Trophoblast cell (in vitro differentiated cells and primary cell): ENCODE data around the gene POLE.
A peak's percentile ranks its signal among the peaks of the same experiment; 100 is the strongest.

Experiments
- DNase-seq, 2 donors: peaks; one replicate each; pipeline ENCODE4 v3.0.0-alpha.2; 2016
- H2AFZ ChIP-seq: 2 replicates; pipeline ENCODE4 v1.6.1; 2013; ENCODE audit warnings: low read length, moderate library complexity, mild to moderate bottlenecking; ENCODE audit not compliant: insufficient read depth, poor library complexity
- H2AK5ac ChIP-seq: 2 replicates; pipeline ENCODE4 v1.6.1; 2013; ENCODE audit warnings: mild to moderate bottlenecking, low read length
- H2BK120ac ChIP-seq: 2 replicates; pipeline ENCODE4 v1.6.1; 2013; ENCODE audit warnings: low read length, mild to moderate bottlenecking, moderate library complexity; ENCODE audit not compliant: insufficient read depth, poor library complexity
- H2BK12ac ChIP-seq: 2 replicates; pipeline ENCODE4 v1.6.1; 2013; ENCODE audit warnings: mild to moderate bottlenecking, low read length, moderate library complexity
- H2BK5ac ChIP-seq: 2 replicates; pipeline ENCODE4 v1.6.1; 2013; ENCODE audit warnings: low read length, low read depth, moderate library complexity, mild to moderate bottlenecking; ENCODE audit not compliant: poor library complexity
- H3K14ac ChIP-seq: 2 replicates; pipeline ENCODE4 v1.6.1; 2013; ENCODE audit warnings: mild to moderate bottlenecking, low read length
- H3K18ac ChIP-seq: 2 replicates; pipeline ENCODE4 v1.6.1; 2013; ENCODE audit warnings: mild to moderate bottlenecking, low read length
- H3K23ac ChIP-seq: 2 replicates; pipeline ENCODE4 v1.6.1; 2013; ENCODE audit warnings: low read length
- H3K27ac ChIP-seq: 2 replicates; pipeline ENCODE4 v1.5.1; 2013; ENCODE audit warnings: low read depth, mild to moderate bottlenecking, inconsistent platforms, low read length, moderate library complexity
- H3K27me3 ChIP-seq: 2 replicates; pipeline ENCODE4 v1.6.1; 2013; ENCODE audit warnings: inconsistent platforms, mild to moderate bottlenecking, low read length, moderate library complexity; ENCODE audit not compliant: insufficient read depth
- H3K36me3 ChIP-seq, 2 experiments: 1 replicate in 1 of 2; 2 replicates in 1 of 2; pipeline ENCODE4 v1.6.1; 2013; ENCODE audit warnings: low read length in 2 of 2, mild to moderate bottlenecking in 2 of 2, moderate library complexity in 1 of 2; ENCODE audit not compliant: insufficient read depth in 2 of 2, control insufficient read depth in 1 of 2
- H3K4ac ChIP-seq: 2 replicates; pipeline ENCODE4 v1.6.1; 2013; ENCODE audit warnings: low read depth, mild to moderate bottlenecking, low read length, moderate library complexity
- H3K4me1 ChIP-seq, 2 experiments: 1 replicate in 1 of 2; 2 replicates in 1 of 2; pipeline ENCODE4 v1.6.1; 2013; ENCODE audit warnings: low read length in 2 of 2, mild to moderate bottlenecking in 2 of 2, moderate library complexity in 1 of 2; ENCODE audit not compliant: insufficient read depth in 2 of 2, control insufficient read depth in 1 of 2
- H3K4me2 ChIP-seq: 2 replicates; pipeline ENCODE4 v1.6.1; 2013; ENCODE audit warnings: inconsistent platforms, mild to moderate bottlenecking, low read length, moderate library complexity
- H3K4me3 ChIP-seq: 2 replicates; pipeline ENCODE4 v1.5.1; 2013; ENCODE audit warnings: mild to moderate bottlenecking, low read depth, low read length, inconsistent platforms
- H3K79me1 ChIP-seq: one replicate; pipeline ENCODE4 v1.6.1; 2013; ENCODE audit warnings: low read length
- H3K79me2 ChIP-seq: 2 replicates; pipeline ENCODE4 v1.6.1; 2013; ENCODE audit warnings: low read length, mild to moderate bottlenecking; ENCODE audit not compliant: control insufficient read depth, insufficient read depth, poor library complexity
- H3K9ac ChIP-seq: 2 replicates; pipeline ENCODE4 v1.6.1; 2013; ENCODE audit warnings: mild to moderate bottlenecking, low read length
- H3K9me3 ChIP-seq: 2 replicates; pipeline ENCODE4 v1.6.1; 2013; ENCODE audit warnings: low read depth, mild to moderate bottlenecking, control low read depth, inconsistent platforms, low read length; ENCODE audit not compliant: insufficient read depth
- H4K12ac ChIP-seq: 2 replicates; pipeline ENCODE4 v1.6.1; 2013; ENCODE audit warnings: low read depth, mild to moderate bottlenecking, low read length, moderate library complexity
- H4K8ac ChIP-seq: 2 replicates; pipeline ENCODE4 v1.6.1; 2013; ENCODE audit warnings: low read depth, mild to moderate bottlenecking, low read length, moderate library complexity
- H4K91ac ChIP-seq: one replicate; pipeline ENCODE4 v1.6.1; 2013; ENCODE audit warnings: low read depth, mild to moderate bottlenecking, low read length, moderate library complexity
- WGBS: extraction: QIAGEN DNeasy Blood & Tissue Kit; methylation state at CpG from one replicate; pipeline ENCODE4 v1.1.7; 2013; ENCODE audit warnings: missing lambda C conversion rate; ENCODE audit not compliant: insufficient read length, insufficient coverage; ENCODE audit errors: extremely low coverage; 5-methylcytosine and 5-hydroxymethylcytosine counted together

POLE gene

DNA sequence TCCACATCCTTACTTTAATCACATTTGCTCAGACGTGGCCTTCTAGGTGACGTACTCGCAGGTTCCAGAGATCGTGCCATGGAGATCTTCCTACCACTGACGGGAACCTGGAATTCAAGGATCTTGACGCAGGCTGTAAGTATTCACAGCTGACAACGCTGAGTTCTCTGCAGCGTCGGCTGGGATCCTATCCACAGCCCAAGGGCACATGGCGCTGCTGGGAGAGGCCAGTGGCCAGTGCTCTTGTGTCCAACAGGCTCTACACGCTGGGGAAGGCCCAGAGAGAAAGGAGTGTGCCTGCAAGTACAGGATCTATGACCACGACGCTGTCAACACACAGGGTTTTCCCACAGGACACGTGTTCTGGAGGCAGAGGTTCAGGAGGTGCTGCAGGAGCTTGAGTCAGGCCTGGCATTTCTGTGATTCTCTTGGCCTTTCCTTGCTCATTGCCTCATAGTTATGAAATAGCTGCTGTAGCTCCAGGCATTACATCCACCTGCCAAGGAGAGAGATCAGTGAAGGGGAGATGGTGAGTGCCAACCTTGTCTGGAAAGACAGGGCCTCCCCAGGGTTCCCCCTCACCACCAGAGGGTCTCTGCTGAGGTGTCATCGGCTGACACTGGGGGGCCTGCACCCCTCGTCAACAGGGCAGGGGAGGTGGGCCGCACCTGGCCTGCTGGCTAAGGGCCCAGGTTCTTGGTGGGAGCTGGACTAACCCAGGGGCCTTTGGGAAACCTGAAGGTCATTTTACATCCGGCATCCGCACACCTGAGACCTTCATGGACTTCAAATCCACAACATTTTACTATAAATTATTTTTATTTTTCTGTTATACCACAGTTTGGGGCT, 98.1 kb downstream of the POLE start:
- Histone ChIP-seq H3K27me3 (peaks cover 10% of the 10 kb centered on the region), H3K79me2 (no peaks in the 10 kb centered on the region), H2BK5ac (no peak overlapping the region), H3K18ac (no peak overlapping the region), H2AFZ (no peak overlapping the region), H2BK120ac (no peak overlapping the region), H2AK5ac (no peak overlapping the region), H3K27ac (no peak overlapping the region), H3K23ac (no peak overlapping the region), H4K91ac (no peak overlapping the region), H3K4me3 (no peak overlapping the region), H2BK12ac (no peak overlapping the region), H3K9me3 (peaks cover 14% of the 10 kb centered on the region), H4K12ac (no peak overlapping the region), H3K79me1 (no peaks in the 10 kb centered on the region), H4K8ac (no peak overlapping the region), H3K36me3 (no peaks in the 10 kb centered on the region), H3K4ac (no peak overlapping the region), H3K14ac (no peak overlapping the region), H3K9ac (no peak overlapping the region), H3K4me2 (no peak overlapping the region), H3K4me1 (no peaks in the 10 kb centered on the region)
- peak; percentile 97 for DNase-seq
- WGBS: no CpG with 5 or more reads among the region's 19 CpGs

DNA sequence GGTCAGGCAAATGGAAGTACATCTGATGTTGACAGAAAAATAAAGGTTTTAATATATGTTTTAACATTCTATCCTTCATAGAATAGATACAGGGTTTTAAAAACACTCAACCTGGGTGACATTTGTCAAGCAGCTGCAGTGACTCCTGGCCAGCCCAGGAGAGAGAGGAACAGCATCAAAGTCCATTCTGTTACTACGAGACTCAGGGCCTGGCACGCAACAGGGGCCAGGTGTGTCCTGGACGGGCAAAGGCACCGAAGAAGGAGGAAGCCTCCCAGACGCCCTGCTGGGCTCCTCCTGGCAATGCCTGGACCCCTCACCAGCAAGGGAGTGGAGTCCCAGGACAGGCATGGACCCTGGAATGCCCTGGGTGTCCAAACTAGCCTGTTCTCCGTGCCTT, 98.8 kb downstream of the POLE start:
- H3K18ac ChIP-seq: no peak overlapping the region
- H3K14ac ChIP-seq: no peak overlapping the region
- H4K91ac ChIP-seq: no peak overlapping the region
- no peaks in the 10 kb centered on the region for H3K36me3 ChIP-seq
- no CpG with 5 or more reads among the region's 6 CpGs for WGBS
- H3K27me3 ChIP-seq: peaks cover 15% of the 10 kb centered on the region
- H3K4me2 ChIP-seq: no peak overlapping the region
- no peak overlapping the region for H3K4me3 ChIP-seq
- H3K9me3 ChIP-seq: peaks cover 14% of the 10 kb centered on the region
- no peaks in the 10 kb centered on the region for H3K79me2 ChIP-seq
- no peaks in the 10 kb centered on the region for H3K79me1 ChIP-seq
- H4K12ac ChIP-seq: no peak overlapping the region
- H2AFZ ChIP-seq: no peak overlapping the region
- DNase-seq: no peak
- H2BK120ac ChIP-seq: no peak overlapping the region
- no peak overlapping the region for H2BK5ac ChIP-seq
- no peak overlapping the region for H2BK12ac ChIP-seq
- no peak overlapping the region for H4K8ac ChIP-seq
- no peak overlapping the region for H3K9ac ChIP-seq
- H3K4me1 ChIP-seq: no peaks in the 10 kb centered on the region
- H3K27ac ChIP-seq: no peak overlapping the region
- H3K4ac ChIP-seq: no peak overlapping the region
- H3K23ac ChIP-seq: no peak overlapping the region
- H2AK5ac ChIP-seq: no peak overlapping the region

DNA sequence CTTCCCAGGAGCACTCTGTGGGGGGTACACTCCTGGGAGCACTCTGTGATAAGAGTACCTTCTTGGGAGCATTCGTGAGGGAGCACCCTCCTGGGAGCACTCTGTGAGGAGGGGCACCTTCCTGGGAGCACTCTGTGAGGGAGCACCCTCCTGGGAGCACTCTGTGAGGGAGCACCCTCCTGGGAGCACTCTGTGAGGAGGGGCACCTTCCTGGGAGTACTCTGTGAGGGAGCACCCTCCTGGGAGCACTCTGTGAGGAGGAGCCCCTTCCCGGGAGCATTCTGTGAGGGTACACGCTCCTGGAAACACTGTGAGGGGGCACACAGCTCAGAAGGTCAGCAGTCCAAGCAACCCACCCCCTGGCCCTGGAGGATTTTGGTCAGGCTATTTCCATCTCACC, 99.4 kb downstream of the POLE start:
- H3K9ac ChIP-seq: no peak overlapping the region
- no peak overlapping the region for H3K4me2 ChIP-seq
- no peak overlapping the region for H2AFZ ChIP-seq
- no peak overlapping the region for H4K8ac ChIP-seq
- H3K23ac ChIP-seq: no peak overlapping the region
- H4K91ac ChIP-seq: no peak overlapping the region
- H3K4me1 ChIP-seq: peaks cover 0 to 3% of the 10 kb centered on the region in 2 experiments
- H3K79me1 ChIP-seq: no peaks in the 10 kb centered on the region
- DNase-seq: no peak
- H3K14ac ChIP-seq: no peak overlapping the region
- H2AK5ac ChIP-seq: no peak overlapping the region
- H3K36me3 ChIP-seq: no peaks in the 10 kb centered on the region
- no peak overlapping the region for H2BK5ac ChIP-seq
- H3K79me2 ChIP-seq: no peaks in the 10 kb centered on the region
- peaks cover 14% of the 10 kb centered on the region for H3K9me3 ChIP-seq
- H4K12ac ChIP-seq: no peak overlapping the region
- peaks cover 20% of the 10 kb centered on the region for H3K27me3 ChIP-seq
- H3K4me3 ChIP-seq: no peak overlapping the region
- no peak overlapping the region for H3K18ac ChIP-seq
- no peak overlapping the region for H3K27ac ChIP-seq
- H3K4ac ChIP-seq: no peak overlapping the region
- no peak overlapping the region for H2BK12ac ChIP-seq
- no CpG with 5 or more reads among the region's 3 CpGs for WGBS
- H2BK120ac ChIP-seq: no peak overlapping the region

DNA sequence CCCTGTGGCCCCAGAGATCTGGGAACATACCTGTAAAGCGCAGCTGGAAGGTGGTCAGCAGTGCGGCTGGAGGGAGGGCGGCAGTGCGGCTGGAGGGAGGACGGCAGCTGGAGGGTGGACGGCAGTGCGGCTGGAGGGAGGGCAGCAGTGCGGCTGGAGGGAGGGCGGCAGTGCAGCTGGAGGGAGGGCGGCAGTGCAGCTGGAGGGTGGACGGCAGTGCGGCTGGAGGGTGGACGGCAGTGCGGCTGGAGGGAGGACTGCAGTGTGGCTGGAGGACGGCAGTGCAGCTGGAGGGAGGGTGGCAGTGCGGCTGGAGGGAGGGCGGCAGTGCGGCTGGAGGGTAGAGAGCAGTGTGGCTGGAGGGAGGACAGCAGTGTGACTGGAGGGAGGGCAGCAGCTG, 100.2 kb downstream of the POLE start:
- peaks cover 27% of the 10 kb centered on the region for H3K27me3 ChIP-seq
- no peak overlapping the region for H3K4me2 ChIP-seq
- no peak for DNase-seq
- no peak overlapping the region for H3K14ac ChIP-seq
- WGBS: no CpG with 5 or more reads among the region's 18 CpGs
- H2BK12ac ChIP-seq: no peak overlapping the region
- H3K18ac ChIP-seq: no peak overlapping the region
- H3K23ac ChIP-seq: no peak overlapping the region
- H3K4me1 ChIP-seq: peaks cover 0 to 3% of the 10 kb centered on the region in 2 experiments
- H2AFZ ChIP-seq: no peak overlapping the region
- no peak overlapping the region for H4K91ac ChIP-seq
- H2AK5ac ChIP-seq: no peak overlapping the region
- no peak overlapping the region for H2BK120ac ChIP-seq
- no peaks in the 10 kb centered on the region for H3K79me1 ChIP-seq
- H3K79me2 ChIP-seq: no peaks in the 10 kb centered on the region
- H3K4me3 ChIP-seq: no peak overlapping the region
- no peak overlapping the region for H2BK5ac ChIP-seq
- H3K9me3 ChIP-seq: peaks cover 14% of the 10 kb centered on the region
- no peak overlapping the region for H3K4ac ChIP-seq
- no peak overlapping the region for H4K8ac ChIP-seq
- H3K27ac ChIP-seq: no peak overlapping the region
- H4K12ac ChIP-seq: no peak overlapping the region
- H3K9ac ChIP-seq: no peak overlapping the region
- peaks cover 0 to 2% of the 10 kb centered on the region in 2 experiments for H3K36me3 ChIP-seq
